Upper lobe of left lung (tissue), 4 donors: Measurements from ENCODE around the gene CKM.
"Not testable (repeated sequence)": the region's sequence is repeated elsewhere in the genome, so short reads cannot be mapped to it uniquely, and the experiment has no call there.

Experiments used
- EP300 ChIP-seq, 4 donors: sonication (generic); formaldehyde crosslinking; IDR thresholded peaks; one replicate each; pipeline ENCODE4 v1.5.1; 2017; ENCODE audit warnings: antibody characterized with exemption in 4 of 4, control low read depth in 2 of 4
- POLR2A ChIP-seq, 4 donors: fragments of 450-650 bp; IDR thresholded peaks; one replicate each; pipeline ENCODE4 v1.5.1; 2016 to 2017; ENCODE audit warnings: antibody characterized with exemption in 4 of 4, mild to moderate bottlenecking in 2 of 4
- POLR2AphosphoS5 ChIP-seq, 2 donors: sonication (generic); formaldehyde crosslinking; IDR thresholded peaks; one replicate each; pipeline ENCODE4 v1.5.1; 2017; ENCODE audit warnings: antibody characterized with exemption in 2 of 2
- TF ChIP-seq, protein P1 (sequence below), 6 experiments: fragments of 450-650 bp in 4 of 6; fragments of 200-600 bp in 2 of 6; sonication (generic) in 2 of 6; IDR thresholded peaks; one replicate each; pipeline ENCODE4 v1.5.1; 2016 to 2019; ENCODE audit warnings: antibody characterized with exemption in 6 of 6

GRCh38 chr19:45269939-45270338 is 52.7 kb downstream of the CKM start:
- TF ChIP-seq, protein P1, sequence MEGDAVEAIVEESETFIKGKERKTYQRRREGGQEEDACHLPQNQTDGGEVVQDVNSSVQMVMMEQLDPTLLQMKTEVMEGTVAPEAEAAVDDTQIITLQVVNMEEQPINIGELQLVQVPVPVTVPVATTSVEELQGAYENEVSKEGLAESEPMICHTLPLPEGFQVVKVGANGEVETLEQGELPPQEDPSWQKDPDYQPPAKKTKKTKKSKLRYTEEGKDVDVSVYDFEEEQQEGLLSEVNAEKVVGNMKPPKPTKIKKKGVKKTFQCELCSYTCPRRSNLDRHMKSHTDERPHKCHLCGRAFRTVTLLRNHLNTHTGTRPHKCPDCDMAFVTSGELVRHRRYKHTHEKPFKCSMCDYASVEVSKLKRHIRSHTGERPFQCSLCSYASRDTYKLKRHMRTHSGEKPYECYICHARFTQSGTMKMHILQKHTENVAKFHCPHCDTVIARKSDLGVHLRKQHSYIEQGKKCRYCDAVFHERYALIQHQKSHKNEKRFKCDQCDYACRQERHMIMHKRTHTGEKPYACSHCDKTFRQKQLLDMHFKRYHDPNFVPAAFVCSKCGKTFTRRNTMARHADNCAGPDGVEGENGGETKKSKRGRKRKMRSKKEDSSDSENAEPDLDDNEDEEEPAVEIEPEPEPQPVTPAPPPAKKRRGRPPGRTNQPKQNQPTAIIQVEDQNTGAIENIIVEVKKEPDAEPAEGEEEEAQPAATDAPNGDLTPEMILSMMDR (IDR thresholded peaks at IDR 0.05): not testable (repeated sequence)
- TF ChIP-seq EP300, POLR2AphosphoS5, POLR2A (IDR thresholded peaks at IDR 0.05): not testable (repeated sequence)
